ENCODE results near the gene TPP2.

Gene TPP2

DNA sequence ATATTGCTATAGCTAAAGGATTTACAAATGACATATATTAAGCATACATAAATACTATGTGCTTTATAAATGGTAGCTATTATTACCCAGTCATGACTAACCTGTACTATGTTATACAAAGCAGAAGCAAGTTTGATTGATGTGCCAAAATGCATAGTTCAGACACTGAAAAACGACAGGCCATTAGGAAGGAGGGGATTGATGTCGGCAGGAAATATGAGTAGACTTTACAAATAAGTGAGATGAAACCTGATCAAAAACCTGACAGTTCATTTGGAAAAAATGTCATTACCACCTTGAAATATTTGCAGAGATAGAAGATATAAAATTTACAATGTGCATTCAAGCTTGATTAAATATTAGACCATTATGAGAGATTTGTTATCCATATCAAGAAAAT lies 38.8 kb upstream of the TPP2 start:
- TF ChIP-seq, protein P1, sequence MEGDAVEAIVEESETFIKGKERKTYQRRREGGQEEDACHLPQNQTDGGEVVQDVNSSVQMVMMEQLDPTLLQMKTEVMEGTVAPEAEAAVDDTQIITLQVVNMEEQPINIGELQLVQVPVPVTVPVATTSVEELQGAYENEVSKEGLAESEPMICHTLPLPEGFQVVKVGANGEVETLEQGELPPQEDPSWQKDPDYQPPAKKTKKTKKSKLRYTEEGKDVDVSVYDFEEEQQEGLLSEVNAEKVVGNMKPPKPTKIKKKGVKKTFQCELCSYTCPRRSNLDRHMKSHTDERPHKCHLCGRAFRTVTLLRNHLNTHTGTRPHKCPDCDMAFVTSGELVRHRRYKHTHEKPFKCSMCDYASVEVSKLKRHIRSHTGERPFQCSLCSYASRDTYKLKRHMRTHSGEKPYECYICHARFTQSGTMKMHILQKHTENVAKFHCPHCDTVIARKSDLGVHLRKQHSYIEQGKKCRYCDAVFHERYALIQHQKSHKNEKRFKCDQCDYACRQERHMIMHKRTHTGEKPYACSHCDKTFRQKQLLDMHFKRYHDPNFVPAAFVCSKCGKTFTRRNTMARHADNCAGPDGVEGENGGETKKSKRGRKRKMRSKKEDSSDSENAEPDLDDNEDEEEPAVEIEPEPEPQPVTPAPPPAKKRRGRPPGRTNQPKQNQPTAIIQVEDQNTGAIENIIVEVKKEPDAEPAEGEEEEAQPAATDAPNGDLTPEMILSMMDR (IDR thresholded peaks at IDR 0.05; ENCODE audit: low read depth, low read length, missing control alignments): no peak
- H3K36me3 ChIP-seq (replicated peaks): no peaks in the 10 kb centered on the region
- H3K27ac ChIP-seq: no peak overlapping the region
- DNase-seq: no peak
- H3K27me3 ChIP-seq (replicated peaks): no peaks in the 10 kb centered on the region
- no peak overlapping the region for H3K4me3 ChIP-seq (ENCODE audit: low read depth, low read length)
- in situ Hi-C loops (cut with HindIII; ENCODE audit: low pct_ligation_motif_present, low sequenced_read_pairs): no loop called here

DNA sequence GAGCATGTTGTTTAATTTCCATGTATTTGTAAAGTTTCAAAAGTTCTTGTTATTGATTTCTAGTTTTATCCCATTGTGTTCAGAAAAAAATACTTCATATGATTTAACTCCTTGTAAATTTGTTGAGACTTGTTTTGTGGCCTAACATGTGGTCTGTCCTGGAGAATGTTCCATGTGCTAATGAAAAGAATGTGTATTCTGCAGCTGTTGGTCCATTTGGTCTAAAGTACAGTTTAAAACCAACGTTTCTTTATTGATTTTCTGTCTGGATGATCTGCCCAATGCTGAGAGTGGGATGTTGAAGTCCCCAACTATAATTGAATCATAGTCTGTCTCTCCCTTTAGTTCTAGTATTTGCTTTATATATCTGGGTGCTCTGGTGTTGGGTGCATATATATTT lies 34.9 kb upstream of the TPP2 start:
- DNase-seq: no peak
- Histone ChIP-seq H3K27ac (no peak overlapping the region), H3K27me3 (replicated peaks) (peaks cover 2% of the 10 kb centered on the region), H3K36me3 (replicated peaks) (no peaks in the 10 kb centered on the region), H3K4me3 (ENCODE audit: low read depth, low read length) (no peak overlapping the region)
- TF ChIP-seq, protein P1 (IDR thresholded peaks at IDR 0.05; ENCODE audit: low read depth, low read length, missing control alignments): no peak
- in situ Hi-C loops (cut with HindIII; ENCODE audit: low pct_ligation_motif_present, low sequenced_read_pairs): no loop called here

DNA sequence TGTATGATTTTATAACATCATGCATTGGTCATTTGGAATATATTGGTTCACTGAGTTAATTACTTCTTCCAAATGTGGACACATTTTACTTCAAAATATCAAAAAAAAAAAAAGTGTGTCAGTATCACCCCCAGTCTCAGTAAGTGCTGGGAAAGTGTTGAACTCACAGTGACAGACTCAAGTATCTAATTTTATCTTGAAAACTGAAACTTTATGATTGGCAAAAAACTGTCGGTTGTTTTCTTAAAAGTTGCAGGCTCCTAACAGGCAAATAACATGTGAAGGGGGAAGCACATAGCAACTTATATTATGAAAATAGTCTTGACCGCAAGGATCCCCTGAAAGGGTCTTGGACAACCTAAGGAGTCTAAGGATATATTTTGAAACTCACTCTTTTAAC lies 33.5 kb upstream of the TPP2 start:
- Histone ChIP-seq H3K36me3 (replicated peaks) (no peaks in the 10 kb centered on the region), H3K27me3 (replicated peaks) (peaks cover 2% of the 10 kb centered on the region), H3K4me3 (ENCODE audit: low read depth, low read length) (no peak overlapping the region), H3K27ac (no peak overlapping the region)
- no peak for DNase-seq
- TF ChIP-seq, protein P1 (IDR thresholded peaks at IDR 0.05; ENCODE audit: low read depth, low read length, missing control alignments): no peak
- in situ Hi-C loops (cut with HindIII; ENCODE audit: low pct_ligation_motif_present, low sequenced_read_pairs): no loop called here

DNA sequence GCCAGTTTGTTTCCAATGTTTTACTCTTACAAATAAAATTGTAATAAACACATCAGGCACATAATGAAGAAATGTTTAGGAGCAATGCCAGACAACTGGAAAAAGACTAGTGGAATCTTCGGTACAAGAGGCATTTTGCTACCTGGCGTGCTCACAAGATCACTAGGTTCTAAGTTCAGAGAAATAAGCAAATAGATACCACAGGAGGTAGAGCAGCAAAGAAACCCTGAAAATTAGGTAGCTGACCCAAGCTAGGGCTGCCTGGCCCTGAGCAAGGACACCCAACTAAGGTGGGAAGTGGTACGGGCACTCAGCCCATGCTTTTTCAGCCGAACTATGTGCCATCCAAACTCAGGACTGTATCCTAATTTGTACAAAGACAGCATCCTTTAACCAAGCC lies 32.2 kb upstream of the TPP2 start:
- DNase-seq: no peak
- TF ChIP-seq, protein P1 (IDR thresholded peaks at IDR 0.05; ENCODE audit: low read depth, low read length, missing control alignments): no peak
- H3K36me3 ChIP-seq (replicated peaks): no peaks in the 10 kb centered on the region

DNA sequence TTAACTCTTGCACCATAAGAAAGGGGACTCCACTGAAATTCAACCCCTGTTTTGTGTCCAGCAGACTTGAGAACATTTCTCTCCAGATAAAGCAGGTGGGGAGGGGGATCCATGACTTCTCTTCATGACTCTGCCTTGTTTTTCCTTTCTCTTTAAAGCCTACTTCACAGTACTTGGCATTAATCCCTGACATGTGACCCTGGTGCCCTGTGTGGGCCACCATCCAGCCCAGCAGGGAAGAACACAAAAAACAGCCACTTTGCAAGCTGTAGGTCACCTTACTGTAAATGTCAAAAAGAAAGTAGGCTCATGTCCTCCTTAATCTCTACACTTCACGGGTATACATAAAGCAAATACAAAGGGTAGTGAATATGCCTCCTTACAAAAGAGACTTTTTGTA lies 30.3 kb upstream of the TPP2 start:
- in situ Hi-C loops (cut with HindIII; ENCODE audit: low pct_ligation_motif_present, low sequenced_read_pairs): no loop called here
- Histone ChIP-seq H3K36me3 (replicated peaks) (no peaks in the 10 kb centered on the region), H3K27me3 (replicated peaks) (peaks cover 2% of the 10 kb centered on the region), H3K4me3 (ENCODE audit: low read depth, low read length) (no peak overlapping the region), H3K27ac (no peak overlapping the region)
- no peak for DNase-seq
- TF ChIP-seq, protein P1 (IDR thresholded peaks at IDR 0.05; ENCODE audit: low read depth, low read length, missing control alignments): no peak

More for the DNA sequence above, 32.2 kb upstream of the TPP2 start:
- in situ Hi-C loops (cut with HindIII; ENCODE audit: low pct_ligation_motif_present, low sequenced_read_pairs): no loop called here
- H3K27ac ChIP-seq: no peak overlapping the region
- H3K4me3 ChIP-seq (ENCODE audit: low read depth, low read length): no peak overlapping the region
- peaks cover 2% of the 10 kb centered on the region for H3K27me3 ChIP-seq (replicated peaks)

DNA sequence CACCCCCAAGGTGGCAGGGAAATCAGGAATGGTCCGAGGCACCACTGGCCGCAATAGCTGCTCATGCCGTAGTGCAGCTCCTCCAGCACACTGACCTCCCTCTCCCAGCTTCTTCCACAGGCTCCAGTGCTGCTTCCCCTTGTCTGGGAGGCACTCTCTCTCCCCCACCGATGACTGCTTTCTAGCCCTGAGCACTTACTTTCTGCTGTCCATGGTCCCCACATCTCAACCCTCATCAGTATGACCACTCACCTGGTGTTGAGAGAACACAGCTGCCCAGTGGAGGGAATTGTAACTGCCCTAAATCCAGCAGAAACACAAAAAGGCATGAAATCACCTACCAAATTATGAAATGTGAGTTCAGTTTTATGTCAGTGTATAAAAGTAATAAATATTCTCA lies 28.9 kb upstream of the TPP2 start:
- no peak overlapping the region for H3K4me3 ChIP-seq (ENCODE audit: low read depth, low read length)
- TF ChIP-seq, protein P1 (IDR thresholded peaks at IDR 0.05; ENCODE audit: low read depth, low read length, missing control alignments): no peak
- no peak overlapping the region for H3K27ac ChIP-seq
- peaks cover 2% of the 10 kb centered on the region for H3K27me3 ChIP-seq (replicated peaks)
- in situ Hi-C loops (cut with HindIII; ENCODE audit: low pct_ligation_motif_present, low sequenced_read_pairs): no loop called here
- DNase-seq: no peak
- no peaks in the 10 kb centered on the region for H3K36me3 ChIP-seq (replicated peaks)
